A673 (cell line): ENCODE measurements around the gene TAS1R1. TPM values are rescaled to one million over a fixed set of nuclear protein-coding genes. Genes with fewer than 3 reads are reported as not detected.

Experiments used
- BruUV-seq: library from RNA; stranded (reverse); fragments of 400-500 nt; replicated peaks from 2 replicates; lab custom pipeline; 2021; lab: Mats Ljungman, UMichigan
- CTCF ChIA-PET: fragments of 300-600 bp; sonication (Branson Sonifier 250); formaldehyde crosslinking; loops from one replicate; lab custom pipeline; 2022; ENCODE audit warnings: antibody characterized with exemption; lab: Charles Lee
- POLR2A ChIA-PET: fragments of 300-600 bp; sonication (Branson Sonifier 250); formaldehyde crosslinking; loops from one replicate; lab custom pipeline; 2022; ENCODE audit warnings: antibody characterized with exemption; ENCODE audit not compliant: low non-redundant PET; lab: Charles Lee
- DNase-seq: peaks from one replicate; pipeline ENCODE4 v3.0.0-alpha.2; 2015; ENCODE audit warnings: low spot score
- H3K27ac ChIP-seq: fragments of 200-600 bp; sonication (generic); 2 replicates; pipeline ENCODE4 v1.5.1; 2016; ENCODE audit warnings: mixed run types, low read depth, mild to moderate bottlenecking, mixed read lengths, antibody characterized with exemption, low read length; ENCODE audit not compliant: poor library complexity, severe bottlenecking
- H3K27me3 ChIP-seq: fragments of 200-600 bp; sonication (generic); replicated peaks from 2 replicates; pipeline ENCODE4 v1.6.1; 2017; ENCODE audit warnings: mixed run types, low read depth, mild to moderate bottlenecking, mixed read lengths, antibody characterized with exemption, low read length; ENCODE audit not compliant: insufficient read depth, poor library complexity
- H3K36me3 ChIP-seq: fragments of 200-600 bp; sonication (generic); 2 replicates; pipeline ENCODE4 v1.6.1; 2016; ENCODE audit warnings: mixed run types, mild to moderate bottlenecking, mixed read lengths, antibody characterized with exemption, low read length; ENCODE audit not compliant: insufficient read depth, poor library complexity, severe bottlenecking
- H3K4me1 ChIP-seq: fragments of 200-600 bp; sonication (generic); 2 replicates; pipeline ENCODE4 v1.6.1; 2017; ENCODE audit warnings: mixed run types, mild to moderate bottlenecking, mixed read lengths, antibody characterized with exemption, low read length; ENCODE audit not compliant: insufficient read depth, poor library complexity, severe bottlenecking
- H3K4me3 ChIP-seq: fragments of 200-600 bp; sonication (generic); 2 replicates; pipeline ENCODE4 v1.5.1; 2016; ENCODE audit warnings: low read depth, mixed run types, mild to moderate bottlenecking, mixed read lengths, low read length; ENCODE audit not compliant: poor library complexity, severe bottlenecking
- H3K9me3 ChIP-seq: fragments of 200-600 bp; sonication (generic); 2 replicates; pipeline ENCODE4 v1.6.1; 2016; ENCODE audit warnings: mixed run types, low read depth, mild to moderate bottlenecking, mixed read lengths, antibody characterized with exemption, low read length; ENCODE audit not compliant: poor library complexity, severe bottlenecking
- EZH2 ChIP-seq: fragments of 200-600 bp; sonication (generic); IDR thresholded peaks from 2 replicates; pipeline ENCODE4 v1.6.1; 2017; ENCODE audit warnings: borderline replicate concordance, low read depth, mild to moderate bottlenecking, mixed read lengths, antibody characterized with exemption, low read length; ENCODE audit not compliant: poor library complexity, severe bottlenecking
- intact Hi-C: fragments of 100-400 bp; cut with micrococcal nuclease; formaldehyde crosslinking; loops from one replicate; pipeline ENCODE4 v1.10.0; 2022; ENCODE audit not compliant: unreplicated experiment
- total RNA-seq: library from RNA; stranded (reverse); gene quantifications from 2 replicates; pipeline ENCODE4 v1.2.3, GENCODE V29; 2021
- TF ChIP-seq, protein P1 (sequence below): fragments of 300-800, 200-600 bp; sonication (generic); conservative IDR thresholded peaks from 2 replicates; pipeline ENCODE4 v1.5.1; 2017; ENCODE audit warnings: low read depth, mild to moderate bottlenecking, antibody characterized with exemption, low read length, moderate library complexity, mixed read lengths

Gene TAS1R1
- total RNA-seq, 1 experiment from 2014 or later = not detected

DNA sequence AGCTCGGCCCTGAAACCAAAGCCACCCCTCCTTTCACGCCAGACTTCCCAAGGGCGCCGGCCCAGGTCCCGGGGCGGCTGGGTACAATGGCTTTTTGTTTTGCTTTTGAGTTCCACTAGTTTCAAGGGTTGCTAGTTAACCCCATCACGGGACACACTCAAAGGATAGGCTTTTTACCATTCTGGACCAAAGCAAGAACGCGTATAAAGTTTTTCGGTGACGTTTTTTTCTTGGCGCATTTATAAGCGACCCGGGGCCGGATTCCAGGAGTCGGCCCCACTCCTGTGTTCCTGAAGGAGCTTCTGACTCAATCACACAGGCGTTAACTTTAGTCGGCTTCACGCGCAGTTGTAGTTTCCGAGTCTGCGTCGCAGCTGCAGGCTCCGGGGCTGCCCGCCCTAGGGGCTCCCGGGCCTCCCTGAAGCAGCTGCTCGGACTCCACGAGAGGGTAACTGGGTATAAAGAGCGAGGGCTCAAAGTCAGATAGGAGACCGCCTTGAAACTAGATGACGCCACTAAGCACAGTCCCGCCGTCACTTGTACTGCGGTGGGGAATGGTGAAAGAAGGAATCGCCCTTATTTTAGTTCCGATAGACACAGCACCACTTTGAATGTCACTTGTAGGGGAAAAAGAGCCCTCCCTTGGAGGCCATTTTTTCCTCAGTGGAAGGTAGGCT lies 48.3 kb downstream of the TAS1R1 start:
- intact Hi-C loops = no loop called here
- Histone ChIP-seq H3K36me3 (peaks cover 12% of the 10 kb centered on the region), H3K4me3 (peak overlapping the region; percentile 89), H3K27ac (peak overlapping the region; percentile 83), H3K4me1 (peaks cover 11% of the 10 kb centered on the region), H3K9me3 (no peaks in the 10 kb centered on the region), H3K27me3 (no peaks in the 10 kb centered on the region)
- TF ChIP-seq, protein P1, sequence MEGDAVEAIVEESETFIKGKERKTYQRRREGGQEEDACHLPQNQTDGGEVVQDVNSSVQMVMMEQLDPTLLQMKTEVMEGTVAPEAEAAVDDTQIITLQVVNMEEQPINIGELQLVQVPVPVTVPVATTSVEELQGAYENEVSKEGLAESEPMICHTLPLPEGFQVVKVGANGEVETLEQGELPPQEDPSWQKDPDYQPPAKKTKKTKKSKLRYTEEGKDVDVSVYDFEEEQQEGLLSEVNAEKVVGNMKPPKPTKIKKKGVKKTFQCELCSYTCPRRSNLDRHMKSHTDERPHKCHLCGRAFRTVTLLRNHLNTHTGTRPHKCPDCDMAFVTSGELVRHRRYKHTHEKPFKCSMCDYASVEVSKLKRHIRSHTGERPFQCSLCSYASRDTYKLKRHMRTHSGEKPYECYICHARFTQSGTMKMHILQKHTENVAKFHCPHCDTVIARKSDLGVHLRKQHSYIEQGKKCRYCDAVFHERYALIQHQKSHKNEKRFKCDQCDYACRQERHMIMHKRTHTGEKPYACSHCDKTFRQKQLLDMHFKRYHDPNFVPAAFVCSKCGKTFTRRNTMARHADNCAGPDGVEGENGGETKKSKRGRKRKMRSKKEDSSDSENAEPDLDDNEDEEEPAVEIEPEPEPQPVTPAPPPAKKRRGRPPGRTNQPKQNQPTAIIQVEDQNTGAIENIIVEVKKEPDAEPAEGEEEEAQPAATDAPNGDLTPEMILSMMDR = no peak
- TF ChIP-seq EZH2 = no peak
- POLR2A ChIA-PET = no interaction called here
- CTCF ChIA-PET = no interaction called here
- peak; percentile 74 for DNase-seq
- BruUV-seq = TSS peak; percentile 87

DNA sequence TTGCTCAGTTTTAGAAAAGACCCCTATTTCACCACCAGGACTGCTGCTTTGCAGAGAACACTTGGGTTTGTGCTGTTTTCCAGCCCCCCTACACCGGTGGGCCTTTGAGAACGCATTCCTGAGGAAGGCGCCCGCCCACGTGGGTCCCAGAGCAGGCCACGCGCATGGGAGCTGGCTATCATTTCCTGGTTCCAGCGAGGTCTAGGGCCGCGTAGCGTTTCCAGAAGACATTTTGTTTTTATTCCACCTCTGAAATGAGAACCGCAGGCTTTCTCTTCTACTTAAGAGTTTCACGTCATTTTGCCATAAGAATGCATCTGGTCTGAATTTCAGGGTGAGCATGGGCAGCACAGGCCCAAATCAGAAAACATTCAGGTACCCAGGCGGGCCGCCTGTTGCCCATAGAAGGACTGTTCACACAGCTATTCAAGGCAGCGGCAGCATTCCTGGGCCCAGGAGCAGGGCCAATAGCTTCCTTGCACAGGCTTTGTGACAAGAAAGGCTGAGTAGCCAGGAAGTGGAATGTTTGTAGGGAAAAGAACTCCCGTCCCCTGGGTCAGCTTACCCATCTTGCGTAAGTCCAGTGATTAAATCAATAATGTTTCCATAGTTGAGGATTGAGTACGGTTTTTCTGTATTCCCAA lies 48.9 kb downstream of the TAS1R1 start:
- peaks cover 11% of the 10 kb centered on the region for H3K4me1 ChIP-seq
- no peak for TF ChIP-seq EZH2
- TF ChIP-seq, protein P1 = no peak
- H3K27me3 ChIP-seq = no peaks in the 10 kb centered on the region
- peak overlapping the region; percentile 83 for H3K27ac ChIP-seq
- CTCF ChIA-PET = no interaction called here
- H3K4me3 ChIP-seq = peak overlapping the region; percentile 89
- peaks cover 7% of the 10 kb centered on the region for H3K36me3 ChIP-seq
- intact Hi-C loops = no loop called here
- BruUV-seq = no TSS peak
- POLR2A ChIA-PET = no interaction called here
- peak; percentile 22 for DNase-seq
- H3K9me3 ChIP-seq = no peaks in the 10 kb centered on the region

DNA sequence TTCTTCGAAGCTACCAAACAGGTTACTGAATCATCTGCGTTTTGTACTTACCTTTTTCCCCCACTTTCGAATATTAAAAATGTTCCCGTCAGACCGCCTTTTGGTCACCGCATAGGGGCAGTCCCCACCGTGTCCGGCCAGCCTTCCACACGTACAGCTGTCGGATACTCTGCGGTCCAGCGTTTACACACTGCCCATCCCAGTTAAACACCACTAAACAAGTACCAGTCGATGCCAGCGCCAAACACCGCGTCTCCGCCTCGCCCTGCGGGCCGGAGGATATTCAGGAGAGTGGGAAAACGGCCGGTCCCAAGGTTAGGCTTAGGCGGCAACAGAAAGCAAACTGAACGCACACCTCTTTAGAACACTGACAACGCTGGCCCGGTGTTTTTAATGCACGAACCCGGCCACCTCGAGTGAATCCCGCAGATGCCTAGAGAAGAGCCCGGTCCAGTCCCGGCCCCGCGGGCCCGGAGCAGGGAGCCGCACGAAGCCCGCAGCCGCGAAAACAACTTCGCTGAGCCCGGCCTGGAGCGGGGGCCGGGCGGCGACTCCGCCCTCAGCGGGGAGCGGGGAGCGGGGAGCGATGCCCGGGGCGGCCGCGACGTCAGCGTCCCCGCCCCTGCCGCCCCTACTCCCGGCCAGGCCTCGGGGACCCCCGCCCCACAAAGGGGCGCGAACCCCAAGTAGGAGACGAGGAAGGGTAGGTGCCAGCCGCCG lies 57.7 kb downstream of the TAS1R1 start:
- DNase-seq = no peak
- no TSS peak for BruUV-seq
- TF ChIP-seq EZH2 = no peak
- TF ChIP-seq, protein P1 = no peak
- POLR2A ChIA-PET = interaction anchor here (1.1 kb wide), 1 partner anchor 560 kb away, joined by 4 read pairs; no protein-coding TSS in a partner anchor
- CTCF ChIA-PET = no interaction called here
- peak overlapping the region; percentile 92 for H3K27ac ChIP-seq
- intact Hi-C loops = loop anchor here (1.0 kb wide), 1 partner anchor 10 kb away; the partner anchor contains the start of gene KLHL21
- peaks cover 14% of the 10 kb centered on the region for H3K36me3 ChIP-seq
- H3K27me3 ChIP-seq = no peaks in the 10 kb centered on the region
- H3K9me3 ChIP-seq = no peaks in the 10 kb centered on the region
- H3K4me3 ChIP-seq = peak overlapping the region; percentile 99
- H3K4me1 ChIP-seq = peaks cover 5% of the 10 kb centered on the region
